Spinal cord (tissue), 10 donors: ENCODE data around the gene DPP7. TPM values are rescaled to one million over a fixed set of nuclear protein-coding genes. Genes with fewer than 3 reads are reported as not detected.

Source experiments
- DNase-seq, 6 donors: peaks; one replicate each; pipeline versions ENCODE4 v3.0.0 to v3.0.0-alpha.2; 2013 to 2015; ENCODE audit warnings: low spot score in 6 of 6, low read depth in 4 of 6
- H3K27ac ChIP-seq: one replicate; pipeline ENCODE4 v1.5.1; 2013; ENCODE audit warnings: low read depth, low read length, control low read depth
- H3K27me3 ChIP-seq: one replicate; pipeline ENCODE4 v1.6.1; 2013; ENCODE audit warnings: low read length; ENCODE audit not compliant: control insufficient read depth, insufficient read depth
- H3K36me3 ChIP-seq: one replicate; pipeline ENCODE4 v1.6.1; 2013; ENCODE audit warnings: low read length; ENCODE audit not compliant: control insufficient read depth, insufficient read depth
- H3K4me1 ChIP-seq: one replicate; pipeline ENCODE4 v1.6.1; 2013; ENCODE audit warnings: low read length; ENCODE audit not compliant: control insufficient read depth, insufficient read depth
- H3K4me3 ChIP-seq: one replicate; pipeline ENCODE4 v1.5.1; 2013; ENCODE audit warnings: low read depth, low read length, control low read depth
- H3K9me3 ChIP-seq: one replicate; pipeline ENCODE4 v1.6.1; 2013; ENCODE audit warnings: low read length; ENCODE audit not compliant: control insufficient read depth, insufficient read depth
- WGBS: methylation state at CpG from one replicate; pipeline ENCODE4 v1.1.5; 2013; ENCODE audit warnings: missing lambda C conversion rate; ENCODE audit not compliant: insufficient coverage; 5-methylcytosine and 5-hydroxymethylcytosine counted together
- polyA plus RNA-seq, 2 donors: library from polyadenylated mRNA; unstranded; fragments of 120-200 nt; gene quantifications; one replicate each; pipeline ENCODE4 v1.2.1, GENCODE V29; 2013; ENCODE audit not compliant: insufficient read length in 2 of 2
- total RNA-seq, 2 donors: library from RNA; depleted of rRNA in 1 of 2; stranded (reverse); fragments of 120-200 nt in 1 of 2; fragments of >200 nt in 1 of 2; gene quantifications; one replicate each; pipeline versions ENCODE4 v1.2.3 to v1.2.4, GENCODE V29; 2013 to 2014
- donor health status: healthy.

Gene DPP7
- total and polyA plus RNA-seq, 4 donors = 29.8 to 144 (median 114) TPM

DNA sequence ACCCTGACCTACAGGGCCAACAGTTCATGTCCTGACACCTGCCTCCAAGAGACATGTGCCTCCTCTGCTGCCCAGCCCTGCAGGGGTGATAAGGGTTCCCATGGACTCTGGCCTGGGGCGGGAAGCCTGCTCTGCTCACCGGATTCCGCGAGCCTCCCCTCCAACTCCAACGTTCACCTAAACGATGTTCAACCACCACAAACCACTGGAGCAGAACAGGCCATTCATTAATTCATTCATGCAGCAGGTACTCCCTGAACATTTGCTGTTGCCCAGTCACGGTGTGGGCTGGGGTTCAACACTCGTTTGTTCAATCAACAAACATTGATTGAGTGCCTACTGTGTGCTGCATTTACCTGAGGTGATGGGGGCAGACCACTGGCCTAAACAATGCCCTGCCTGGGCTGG, 40.5 kb downstream of the DPP7 start:
- no peaks in the 10 kb centered on the region for H3K9me3 ChIP-seq
- peaks cover 47% of the 10 kb centered on the region for H3K4me1 ChIP-seq
- H3K27ac ChIP-seq = no peak overlapping the region
- WGBS = 91% methylated on average over 8 of the region's 8 CpGs
- peaks cover 27% of the 10 kb centered on the region for H3K27me3 ChIP-seq
- no peaks in the 10 kb centered on the region for H3K36me3 ChIP-seq
- no peak overlapping the region for H3K4me3 ChIP-seq
- no peak for DNase-seq

DNA sequence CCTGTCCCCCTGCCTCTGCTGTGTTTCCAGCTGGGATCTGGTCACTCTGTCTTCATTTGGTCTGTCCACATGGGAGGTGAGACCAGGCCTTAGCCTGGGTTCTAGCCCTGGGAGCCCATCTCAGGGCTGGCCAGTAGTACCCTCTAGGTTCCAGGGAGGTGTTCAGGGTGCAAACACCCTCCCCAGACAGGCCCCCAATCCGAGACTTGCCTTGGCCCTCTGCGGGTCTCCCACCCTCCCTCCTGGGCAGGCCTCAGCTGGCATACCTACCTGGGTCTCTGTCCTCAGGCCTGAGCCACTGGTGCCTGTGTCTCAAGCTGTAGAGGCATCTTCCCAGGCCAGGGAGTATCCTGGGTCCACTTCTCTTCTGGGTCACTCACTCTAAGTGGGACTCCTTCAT, 43.3 kb downstream of the DPP7 start:
- Histone ChIP-seq H3K27me3 (peaks cover 6% of the 10 kb centered on the region), H3K4me3 (no peak overlapping the region), H3K9me3 (no peaks in the 10 kb centered on the region), H3K4me1 (peaks cover 40% of the 10 kb centered on the region), H3K36me3 (peaks cover 9% of the 10 kb centered on the region), H3K27ac (peak overlapping the region; percentile 91)
- no peak for DNase-seq
- 89% methylated on average over 2 of the region's 2 CpGs for WGBS

- H3K4me1 ChIP-seq = peaks cover 40% of the 10 kb centered on the region
- peaks cover 13% of the 10 kb centered on the region for H3K36me3 ChIP-seq
- peak overlapping the region; percentile 50 for H3K4me3 ChIP-seq
- no peaks in the 10 kb centered on the region for H3K9me3 ChIP-seq
- 26% methylated on average over 5 of the region's 6 CpGs for WGBS
- peaks cover 6% of the 10 kb centered on the region for H3K27me3 ChIP-seq
- H3K27ac ChIP-seq = peak overlapping the region; percentile 91
- DNase-seq = peak in 2 of 6 donors; percentile 54 to 80
Measured at GRCh38 chr9:137070906-137071275, 43.6 kb downstream of the DPP7 start.

- peak in 5 of 6 donors; percentile 59 to 95 (median 72) for DNase-seq
- Histone ChIP-seq H3K4me3 (peak within 1 kb of the TSS; percentile 50), H3K27me3 (peaks cover 6% of the 10 kb centered on the region), H3K27ac (peak within 1 kb of the TSS; percentile 91), H3K36me3 (peaks cover 18% of the 10 kb centered on the region), H3K9me3 (no peaks in the 10 kb centered on the region), H3K4me1 (peaks cover 40% of the 10 kb centered on the region)
- WGBS = under 1% methylated on average over 62 of the region's 74 CpGs
Measured at GRCh38 chr9:137070201-137070905, 44.2 kb downstream of the DPP7 start, which contains the start of gene SAPCD2. TSS of gene SAPCD2 (minus strand) at chr9:137070557. CDS start at chr9:137070460, 97 bp downstream.

DNA sequence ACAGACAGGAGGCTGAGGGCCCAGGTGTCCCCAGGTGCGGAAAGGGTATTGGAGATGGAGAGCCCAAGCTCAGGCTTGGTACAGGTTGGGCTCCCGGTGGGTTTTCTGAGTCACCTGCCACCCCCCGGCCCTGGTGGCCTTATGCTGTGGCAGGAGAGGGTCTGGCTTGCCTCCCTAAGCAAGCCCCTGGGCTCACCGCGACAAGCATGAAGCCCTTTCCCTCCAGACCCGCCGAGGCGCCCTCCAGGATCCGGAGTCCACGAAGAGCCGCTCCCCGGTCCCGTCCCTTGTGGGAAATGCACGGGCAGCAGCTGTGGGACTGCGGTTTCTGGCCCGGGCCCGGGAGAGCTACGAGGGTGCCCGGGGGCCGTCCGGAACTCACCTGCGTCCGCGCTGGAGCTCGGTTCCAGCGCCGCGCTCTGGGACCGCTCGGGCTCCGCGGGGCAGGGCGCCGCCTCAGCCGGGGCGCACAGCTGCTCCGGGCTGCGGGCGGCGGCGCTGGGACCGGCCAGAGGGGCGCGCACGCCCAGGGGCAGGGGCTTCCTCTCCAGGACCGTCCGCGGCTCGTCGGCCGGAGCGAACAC, 44.9 kb downstream of the DPP7 start:
- Histone ChIP-seq H3K4me1 (peaks cover 40% of the 10 kb centered on the region), H3K4me3 (peak overlapping the region; percentile 22), H3K36me3 (peaks cover 26% of the 10 kb centered on the region), H3K27ac (peak overlapping the region; percentile 27), H3K27me3 (peaks cover 6% of the 10 kb centered on the region), H3K9me3 (no peaks in the 10 kb centered on the region)
- WGBS = 4% methylated on average over 52 of the region's 52 CpGs
- no peak for DNase-seq

GRCh38 chr9:137068539-137069507, 45.7 kb downstream of the DPP7 start:
- peak overlapping the region; percentile 27 for H3K27ac ChIP-seq
- H3K4me1 ChIP-seq = peaks cover 47% of the 10 kb centered on the region
- WGBS = 64% methylated on average over 17 of the region's 17 CpGs
- peak overlapping the region; percentile 22 for H3K4me3 ChIP-seq
- peaks cover 6% of the 10 kb centered on the region for H3K27me3 ChIP-seq
- H3K9me3 ChIP-seq = no peaks in the 10 kb centered on the region
- no peak for DNase-seq
- peaks cover 31% of the 10 kb centered on the region for H3K36me3 ChIP-seq

DNA sequence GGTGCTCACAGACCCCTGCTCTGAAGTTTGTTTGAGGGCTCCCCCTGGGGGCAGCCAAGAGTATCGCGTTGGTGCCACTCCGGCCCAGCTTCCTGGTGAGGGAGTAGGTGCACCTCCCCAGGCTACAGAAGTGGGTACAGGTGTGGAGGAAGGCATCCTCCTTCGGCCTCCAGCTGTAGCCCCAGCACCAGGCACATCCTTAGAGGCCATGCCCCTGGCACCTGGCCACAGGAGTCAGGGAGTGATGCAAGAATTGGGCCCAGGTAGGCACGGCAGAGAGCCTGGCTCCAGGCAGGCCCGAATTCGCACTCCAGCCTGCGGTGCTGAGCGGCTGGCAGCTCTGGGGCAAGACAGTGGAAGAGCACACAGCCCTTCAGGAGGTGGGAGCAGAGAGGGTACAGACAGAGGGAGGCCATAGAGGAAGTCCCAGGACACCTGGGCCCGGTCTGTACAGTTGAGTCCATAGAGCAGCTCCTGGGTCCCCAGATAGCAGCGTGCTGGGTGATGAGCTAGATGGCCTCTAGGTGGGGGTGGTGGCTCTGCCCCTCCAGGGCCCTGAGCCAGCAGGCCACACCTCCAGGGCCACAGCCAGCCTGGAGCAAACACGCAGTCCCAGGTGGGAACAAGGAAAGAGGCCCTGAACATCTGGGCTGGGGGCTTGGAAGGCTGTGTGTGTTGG, 46.5 kb downstream of the DPP7 start:
- peaks cover 6% of the 10 kb centered on the region for H3K27me3 ChIP-seq
- WGBS = 61% methylated on average over 12 of the region's 12 CpGs
- peaks cover 55% of the 10 kb centered on the region for H3K4me1 ChIP-seq
- H3K36me3 ChIP-seq = peaks cover 39% of the 10 kb centered on the region
- DNase-seq = peak in 2 of 6 donors; percentile 75 to 84
- no peaks in the 10 kb centered on the region for H3K9me3 ChIP-seq
- H3K4me3 ChIP-seq = no peak overlapping the region
- no peak overlapping the region for H3K27ac ChIP-seq

GRCh38 chr9:137066096-137066861, 48.3 kb downstream of the DPP7 start:
- H3K27me3 ChIP-seq = peaks cover 6% of the 10 kb centered on the region
- no peaks in the 10 kb centered on the region for H3K9me3 ChIP-seq
- no peak overlapping the region for H3K4me3 ChIP-seq
- DNase-seq = no peak
- 96% methylated on average over 26 of the region's 26 CpGs for WGBS
- peaks cover 42% of the 10 kb centered on the region for H3K36me3 ChIP-seq
- H3K27ac ChIP-seq = no peak overlapping the region
- H3K4me1 ChIP-seq = peaks cover 48% of the 10 kb centered on the region
